Neuron (in vitro differentiated cells): ENCODE data around the gene SMARCAL1.

Experiments
- H2AFZ ChIP-seq: one replicate; pipeline ENCODE4 v1.6.1; 2013; ENCODE audit warnings: low read depth, mild to moderate bottlenecking, inconsistent platforms, low read length, moderate library complexity
- H3K27me3 ChIP-seq: one replicate; pipeline ENCODE4 v1.6.1; 2013; ENCODE audit warnings: low read length; ENCODE audit not compliant: insufficient read depth
- H3K36me3 ChIP-seq: one replicate; pipeline ENCODE4 v1.6.1; 2013; ENCODE audit warnings: low read length; ENCODE audit not compliant: insufficient read depth
- H3K4me1 ChIP-seq: one replicate; pipeline ENCODE4 v1.6.1; 2013; ENCODE audit warnings: low read length; ENCODE audit not compliant: insufficient read depth
- H3K4me3 ChIP-seq: 2 replicates; pipeline ENCODE4 v1.5.1; 2013; ENCODE audit warnings: mild to moderate bottlenecking, low read length, moderate library complexity
- H3K9me3 ChIP-seq: one replicate; pipeline ENCODE4 v1.6.1; 2013; ENCODE audit warnings: low read length

The SMARCAL1 gene

GRCh38 chr2:216498379-216499352, 86.4 kb downstream of the SMARCAL1 start, which contains the start of gene RPL37A:
RPL37A (plus strand) TSS chr2:216498844; CDS start chr2:216498875, 31 bp downstream.
- Histone ChIP-seq H2AFZ (peak within 1 kb of the TSS; percentile 70), H3K27me3 (no peaks in the 10 kb centered on the region), H3K9me3 (no peaks in the 10 kb centered on the region), H3K4me3 (peak within 1 kb of the TSS; percentile 66), H3K36me3 (peaks cover 42% of the 10 kb centered on the region), H3K4me1 (peaks cover 18% of the 10 kb centered on the region)

GRCh38 chr2:216499641-216500218, 87.4 kb downstream of the SMARCAL1 start:
- H3K4me1 ChIP-seq = peaks cover 18% of the 10 kb centered on the region
- H3K36me3 ChIP-seq = peaks cover 51% of the 10 kb centered on the region
- no peak overlapping the region for H2AFZ ChIP-seq
- no peaks in the 10 kb centered on the region for H3K9me3 ChIP-seq
- peak overlapping the region; percentile 66 for H3K4me3 ChIP-seq
- no peaks in the 10 kb centered on the region for H3K27me3 ChIP-seq

- Histone ChIP-seq H3K4me1 (peaks cover 18% of the 10 kb centered on the region), H3K4me3 (peak overlapping the region; percentile 66), H3K27me3 (no peaks in the 10 kb centered on the region), H2AFZ (no peak overlapping the region), H3K9me3 (no peaks in the 10 kb centered on the region), H3K36me3 (peaks cover 53% of the 10 kb centered on the region)
Measured at GRCh38 chr2:216500572-216500971, 88.3 kb downstream of the SMARCAL1 start.

- Histone ChIP-seq H3K9me3 (no peaks in the 10 kb centered on the region), H3K4me1 (peaks cover 18% of the 10 kb centered on the region), H3K27me3 (no peaks in the 10 kb centered on the region), H3K4me3 (no peak overlapping the region), H2AFZ (no peak overlapping the region), H3K36me3 (peaks cover 53% of the 10 kb centered on the region)
Measured at GRCh38 chr2:216501854-216502253, 89.6 kb downstream of the SMARCAL1 start.

GRCh38 chr2:216502381-216503158, 90.3 kb downstream of the SMARCAL1 start:
- Histone ChIP-seq H3K4me3 (no peak overlapping the region), H3K4me1 (peaks cover 17% of the 10 kb centered on the region), H3K27me3 (no peaks in the 10 kb centered on the region), H3K36me3 (peaks cover 53% of the 10 kb centered on the region), H3K9me3 (no peaks in the 10 kb centered on the region), H2AFZ (no peak overlapping the region)

- H2AFZ ChIP-seq = no peak overlapping the region
- peaks cover 10% of the 10 kb centered on the region for H3K4me1 ChIP-seq
- H3K9me3 ChIP-seq = no peaks in the 10 kb centered on the region
- no peaks in the 10 kb centered on the region for H3K27me3 ChIP-seq
- H3K36me3 ChIP-seq = peaks cover 53% of the 10 kb centered on the region
- no peak overlapping the region for H3K4me3 ChIP-seq
Measured at GRCh38 chr2:216503159-216503629, 90.9 kb downstream of the SMARCAL1 start.

- Histone ChIP-seq H3K4me1 (peaks cover 10% of the 10 kb centered on the region), H3K9me3 (no peaks in the 10 kb centered on the region), H3K36me3 (peaks cover 53% of the 10 kb centered on the region), H3K27me3 (no peaks in the 10 kb centered on the region), H2AFZ (no peak overlapping the region), H3K4me3 (no peak overlapping the region)
Measured at GRCh38 chr2:216503697-216504375, 91.6 kb downstream of the SMARCAL1 start.

GRCh38 chr2:216504376-216504762, 92.1 kb downstream of the SMARCAL1 start:
- Histone ChIP-seq H3K4me1 (peaks cover 10% of the 10 kb centered on the region), H3K9me3 (no peaks in the 10 kb centered on the region), H3K36me3 (peaks cover 53% of the 10 kb centered on the region), H3K27me3 (no peaks in the 10 kb centered on the region), H2AFZ (no peak overlapping the region), H3K4me3 (no peak overlapping the region)

GRCh38 chr2:216505133-216506106, 93.1 kb downstream of the SMARCAL1 start:
- Histone ChIP-seq H3K27me3 (no peaks in the 10 kb centered on the region), H2AFZ (no peak overlapping the region), H3K4me1 (peaks cover under 1% of the 10 kb centered on the region), H3K36me3 (peaks cover 44% of the 10 kb centered on the region), H3K9me3 (no peaks in the 10 kb centered on the region), H3K4me3 (no peak overlapping the region)

GRCh38 chr2:216507220-216508160, 95.2 kb downstream of the SMARCAL1 start:
- Histone ChIP-seq H3K36me3 (peaks cover 23% of the 10 kb centered on the region), H3K4me3 (no peak overlapping the region), H3K4me1 (no peaks in the 10 kb centered on the region), H2AFZ (no peak overlapping the region), H3K27me3 (no peaks in the 10 kb centered on the region), H3K9me3 (no peaks in the 10 kb centered on the region)

- H3K4me3 ChIP-seq = no peak overlapping the region
- no peaks in the 10 kb centered on the region for H3K4me1 ChIP-seq
- no peaks in the 10 kb centered on the region for H3K9me3 ChIP-seq
- H2AFZ ChIP-seq = no peak overlapping the region
- H3K27me3 ChIP-seq = no peaks in the 10 kb centered on the region
- H3K36me3 ChIP-seq = peaks cover 16% of the 10 kb centered on the region
Measured at GRCh38 chr2:216508229-216508628, 95.9 kb downstream of the SMARCAL1 start.
